Neural crest cell (in vitro differentiated cells): ENCODE data around the gene CCR2. TPM values are rescaled to one million over a fixed set of nuclear protein-coding genes. Genes with fewer than 3 reads are reported as not detected.

ENCODE experiments used
- DNase-seq: peaks from one replicate; pipeline ENCODE4 v3.0.0; 2021; ENCODE audit warnings: low read depth, mixed read lengths, low spot score
- H3K27ac Mint-ChIP-seq: one replicate; pipeline ENCODE4 v1.8.0; 2021; ENCODE audit warnings: mild to moderate bottlenecking, mixed read lengths; ENCODE audit not compliant: unreplicated experiment
- H3K27me3 Mint-ChIP-seq: 2 replicates; pipeline ENCODE4 v1.8.0; 2021; ENCODE audit warnings: low read depth, mild to moderate bottlenecking, mixed read lengths
- H3K36me3 Mint-ChIP-seq: 2 replicates; pipeline ENCODE4 v1.8.0; 2021; ENCODE audit warnings: low read depth, mild to moderate bottlenecking, mixed read lengths
- H3K4me1 Mint-ChIP-seq: 2 replicates; pipeline ENCODE4 v1.8.0; 2021; ENCODE audit warnings: mixed read lengths
- H3K4me3 Mint-ChIP-seq: one replicate; pipeline ENCODE4 v1.8.0; 2021; ENCODE audit warnings: mild to moderate bottlenecking, mixed read lengths
- H3K9me3 Mint-ChIP-seq: 2 replicates; pipeline ENCODE4 v1.8.0; 2021; ENCODE audit warnings: mixed read lengths
- total RNA-seq: library from RNA; stranded (reverse); gene quantifications from 2 replicates; pipeline ENCODE4 v1.2.1, GENCODE V29; 2021
- TF ChIP-seq, protein P1 (sequence below): fragments of 200-600 bp; sonication (generic); conservative IDR thresholded peaks from 2 replicates; pipeline ENCODE4 v1.5.0; 2021; ENCODE audit warnings: antibody characterized with exemption, mild to moderate bottlenecking

Gene CCR2
- total RNA-seq, 1 donor from 2014 or later = not detected

DNA sequence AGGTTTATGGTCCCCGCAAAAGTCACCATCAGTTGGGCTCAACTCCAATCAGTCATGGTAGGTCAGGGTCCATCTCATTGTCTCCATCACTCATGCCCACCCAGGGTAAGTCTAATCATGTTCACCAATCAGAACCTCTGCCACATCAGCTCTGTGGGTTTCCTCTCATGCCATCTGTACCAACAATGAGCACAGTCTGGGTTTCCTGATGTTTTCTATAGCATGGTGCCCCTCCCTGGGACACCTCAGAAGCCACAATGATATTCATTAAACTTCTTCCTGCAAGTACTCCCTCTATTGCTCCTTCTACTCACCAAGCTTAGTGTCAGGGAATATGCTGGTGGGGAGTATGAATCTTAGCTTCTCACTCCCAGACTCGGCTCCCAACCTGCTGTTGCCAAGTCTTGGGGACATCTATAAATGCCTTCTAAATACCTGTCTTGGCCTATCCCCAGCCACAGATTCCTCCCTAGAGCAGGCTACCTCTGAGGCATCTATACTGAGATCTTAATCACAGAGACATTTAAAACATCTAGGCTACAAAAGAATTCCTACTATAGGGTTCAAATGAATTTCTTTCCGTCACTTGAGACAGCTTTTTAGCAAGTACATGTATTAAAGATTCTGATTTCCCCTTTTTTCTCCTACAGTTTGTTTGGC lies 5.0 kb upstream of the CCR2 start:
- Mint-ChIP-seq H3K36me3 (no peaks in the 10 kb centered on the region), H3K4me3 (no peak overlapping the region), H3K27ac (no peak overlapping the region), H3K4me1 (no peaks in the 10 kb centered on the region), H3K9me3 (peaks cover 11% of the 10 kb centered on the region), H3K27me3 (peaks cover 69% of the 10 kb centered on the region)
- no peak for DNase-seq
- TF ChIP-seq, protein P1, sequence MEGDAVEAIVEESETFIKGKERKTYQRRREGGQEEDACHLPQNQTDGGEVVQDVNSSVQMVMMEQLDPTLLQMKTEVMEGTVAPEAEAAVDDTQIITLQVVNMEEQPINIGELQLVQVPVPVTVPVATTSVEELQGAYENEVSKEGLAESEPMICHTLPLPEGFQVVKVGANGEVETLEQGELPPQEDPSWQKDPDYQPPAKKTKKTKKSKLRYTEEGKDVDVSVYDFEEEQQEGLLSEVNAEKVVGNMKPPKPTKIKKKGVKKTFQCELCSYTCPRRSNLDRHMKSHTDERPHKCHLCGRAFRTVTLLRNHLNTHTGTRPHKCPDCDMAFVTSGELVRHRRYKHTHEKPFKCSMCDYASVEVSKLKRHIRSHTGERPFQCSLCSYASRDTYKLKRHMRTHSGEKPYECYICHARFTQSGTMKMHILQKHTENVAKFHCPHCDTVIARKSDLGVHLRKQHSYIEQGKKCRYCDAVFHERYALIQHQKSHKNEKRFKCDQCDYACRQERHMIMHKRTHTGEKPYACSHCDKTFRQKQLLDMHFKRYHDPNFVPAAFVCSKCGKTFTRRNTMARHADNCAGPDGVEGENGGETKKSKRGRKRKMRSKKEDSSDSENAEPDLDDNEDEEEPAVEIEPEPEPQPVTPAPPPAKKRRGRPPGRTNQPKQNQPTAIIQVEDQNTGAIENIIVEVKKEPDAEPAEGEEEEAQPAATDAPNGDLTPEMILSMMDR = no peak

DNA sequence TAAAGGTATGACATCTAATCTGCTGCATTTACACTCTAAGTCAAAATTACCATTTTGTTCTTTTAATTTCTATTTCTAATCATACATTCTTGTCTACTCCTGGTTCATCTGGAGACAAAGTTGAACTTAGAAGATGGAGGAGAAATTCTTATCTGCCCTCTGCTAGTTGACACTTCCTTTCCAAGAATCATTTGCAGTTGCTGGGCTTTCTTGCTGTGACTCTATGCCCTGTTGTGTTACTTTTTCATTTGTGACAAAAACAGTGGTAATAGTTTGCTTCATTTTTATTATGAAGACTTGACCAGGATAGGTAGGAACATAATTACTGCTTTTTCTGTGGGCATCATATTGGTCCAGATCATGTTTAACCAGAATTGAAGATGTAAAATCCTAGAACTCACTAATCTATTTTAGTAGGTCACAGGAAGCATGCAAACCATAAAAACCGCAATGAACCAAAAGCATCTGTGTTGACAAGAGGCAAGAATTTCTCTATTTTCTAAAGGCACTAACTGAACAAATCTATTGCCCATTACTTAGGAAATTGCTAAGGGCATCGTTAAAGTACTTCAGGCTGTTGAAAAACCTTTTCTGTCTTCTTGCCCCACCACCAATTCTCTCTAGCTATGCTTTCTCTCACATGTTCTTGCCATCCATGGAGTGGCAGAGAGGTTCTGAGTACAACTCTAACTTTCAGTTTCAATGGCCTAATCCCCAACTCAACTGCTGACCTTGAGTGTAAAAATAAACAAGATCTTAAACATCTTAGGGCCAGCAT lies 4.2 kb upstream of the CCR2 start:
- TF ChIP-seq, protein P1 = no peak
- H3K4me3 Mint-ChIP-seq = no peak overlapping the region
- peaks cover 76% of the 10 kb centered on the region for H3K27me3 Mint-ChIP-seq
- no peak for DNase-seq
- H3K9me3 Mint-ChIP-seq = peaks cover 11% of the 10 kb centered on the region
- H3K27ac Mint-ChIP-seq = no peak overlapping the region
- H3K4me1 Mint-ChIP-seq = no peaks in the 10 kb centered on the region
- H3K36me3 Mint-ChIP-seq = no peaks in the 10 kb centered on the region

GRCh38 chr3:46350262-46350565 lies 3.7 kb upstream of the CCR2 start:
- Mint-ChIP-seq H3K36me3 (no peaks in the 10 kb centered on the region), H3K4me1 (no peaks in the 10 kb centered on the region), H3K4me3 (no peak overlapping the region), H3K9me3 (peaks cover 11% of the 10 kb centered on the region), H3K27me3 (peaks cover 81% of the 10 kb centered on the region), H3K27ac (no peak overlapping the region)
- DNase-seq = no peak
- TF ChIP-seq, protein P1 = no peak

DNA sequence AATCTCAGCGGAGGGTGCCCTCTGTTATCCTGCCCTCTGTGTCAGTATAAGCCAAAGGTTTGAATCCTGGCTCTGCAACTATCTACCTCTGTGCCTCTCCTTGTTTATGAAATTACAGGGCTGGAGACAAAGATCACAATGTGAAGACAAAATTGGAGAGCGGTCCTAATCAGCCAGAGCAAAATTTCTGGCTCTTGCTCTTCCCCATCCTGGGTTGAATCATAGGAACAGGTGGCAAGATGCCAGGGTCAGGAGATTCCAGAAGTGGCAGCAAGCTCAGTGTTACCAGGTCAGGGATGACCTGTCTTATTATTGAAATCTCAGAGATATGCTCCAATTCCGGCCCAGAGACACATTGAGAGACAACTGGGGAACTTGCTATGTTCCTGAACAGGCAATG lies 2.3 kb upstream of the CCR2 start:
- Mint-ChIP-seq H3K4me3 (no peak overlapping the region), H3K4me1 (no peaks in the 10 kb centered on the region), H3K36me3 (no peaks in the 10 kb centered on the region), H3K9me3 (peaks cover 8% of the 10 kb centered on the region), H3K27me3 (peaks cover 85% of the 10 kb centered on the region), H3K27ac (no peak overlapping the region)
- TF ChIP-seq, protein P1 = no peak
- no peak for DNase-seq

DNA sequence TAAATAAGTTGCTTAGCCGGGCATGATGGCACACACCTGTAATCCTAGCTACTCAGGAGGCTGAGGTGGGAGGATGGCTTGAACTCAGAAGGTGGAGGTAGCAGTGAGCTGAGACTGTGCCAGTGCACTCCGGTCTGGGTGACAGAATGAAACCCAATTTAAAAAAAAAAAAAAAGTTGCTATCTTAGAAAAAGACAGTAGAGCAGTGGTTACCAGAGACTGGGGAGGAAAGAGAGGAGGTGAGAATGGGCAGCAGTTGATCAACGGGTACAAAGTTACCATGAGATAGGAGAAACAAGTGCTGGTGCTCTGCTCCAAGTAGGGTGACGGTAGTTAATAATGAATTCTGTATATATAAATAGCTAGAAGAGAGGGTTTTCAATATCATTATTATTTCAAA lies 821 bp upstream of the CCR2 start:
- TF ChIP-seq, protein P1 = no peak
- Mint-ChIP-seq H3K4me1 (no peaks in the 10 kb centered on the region), H3K27me3 (peaks cover 88% of the 10 kb centered on the region), H3K27ac (no peak overlapping the region), H3K9me3 (peaks cover 5% of the 10 kb centered on the region), H3K4me3 (no peak overlapping the region), H3K36me3 (no peaks in the 10 kb centered on the region)
- DNase-seq = no peak
